ENCODE measurements around the gene TEX2.

Gene TEX2

DNA sequence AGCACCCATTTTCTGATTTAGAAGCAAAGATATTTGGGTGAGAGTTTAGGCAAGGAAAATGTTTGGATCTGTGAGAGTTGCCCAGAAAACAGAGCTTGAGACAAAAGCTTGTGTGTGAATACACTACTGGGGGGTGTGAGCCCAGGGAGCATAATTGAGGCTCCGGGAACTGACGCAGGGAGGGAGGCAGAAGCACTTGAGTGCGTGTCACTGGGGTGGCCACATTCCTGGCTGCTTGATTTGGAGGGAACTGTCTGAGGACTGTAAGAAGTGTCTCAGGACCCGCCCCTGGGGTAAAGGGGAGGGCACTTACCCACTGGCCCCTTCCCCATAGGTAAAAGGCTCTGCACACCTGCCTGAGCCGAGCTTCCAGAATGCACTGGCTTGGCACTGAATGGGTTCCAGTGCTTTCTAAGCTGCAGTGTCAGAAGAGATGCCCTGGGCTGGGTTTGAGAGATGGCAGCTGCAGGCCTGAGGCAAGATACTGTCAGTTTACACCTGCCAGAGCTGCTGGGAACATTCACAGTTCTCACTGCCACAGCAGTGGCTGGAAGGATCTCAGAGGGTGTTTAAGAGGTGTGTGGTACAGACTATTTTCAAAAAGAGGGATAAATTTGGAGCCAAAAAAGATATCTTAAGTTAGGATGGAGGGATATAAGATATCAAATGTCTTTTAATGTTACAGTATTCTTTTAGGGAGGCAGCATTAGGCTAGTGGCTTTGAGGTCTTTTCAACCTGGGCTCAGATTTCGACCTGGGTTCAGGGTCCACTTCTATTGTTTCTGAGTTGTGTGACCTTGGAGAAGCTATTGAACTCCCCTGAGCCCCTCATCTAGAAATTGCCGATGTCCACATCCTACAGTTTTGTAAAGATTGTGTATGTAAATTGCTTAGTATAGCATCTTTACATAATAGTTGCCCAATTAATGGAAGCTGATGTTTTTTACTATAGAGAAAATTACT lies 6.9 kb upstream of the TEX2 start:
- H3K14ac ChIP-seq (ENCODE audit: low read length) = no peak overlapping the region
- no peak overlapping the region for H2AK5ac ChIP-seq (ENCODE audit: low read depth, low read length)
- no peak overlapping the region for H2BK12ac ChIP-seq (ENCODE audit: low read length)
- H4K8ac ChIP-seq (ENCODE audit: low read depth, low read length) = no peak overlapping the region
- H3K4me3 ChIP-seq (ENCODE audit: low read length in 2 of 2) = no peak overlapping the region
- H3K9ac ChIP-seq (ENCODE audit: low read depth, low read length, poor library complexity) = no peak overlapping the region
- no peak overlapping the region for H3K4ac ChIP-seq (ENCODE audit: low read length)
- no peak overlapping the region for H2AFZ ChIP-seq (ENCODE audit: low read length)
- no peak overlapping the region for H3K23ac ChIP-seq (ENCODE audit: low read depth, low read length, poor library complexity)
- no peaks in the 10 kb centered on the region for H3K79me1 ChIP-seq (ENCODE audit: low read depth, low read length)
- H4K91ac ChIP-seq (ENCODE audit: low read depth, low read length, poor library complexity) = no peak overlapping the region
- no peak overlapping the region for H2BK5ac ChIP-seq (ENCODE audit: low read length)
- H2BK120ac ChIP-seq (ENCODE audit: low read depth, low read length) = no peak overlapping the region
- H3K4me2 ChIP-seq (ENCODE audit: insufficient read depth, low read length, poor library complexity, severe bottlenecking) = no peak overlapping the region
- H3K18ac ChIP-seq (ENCODE audit: low read length) = no peak overlapping the region
- WGBS, 2 donors (ENCODE audit: extremely low coverage in 2 of 2, insufficient read length in 2 of 2, insufficient replicate concordance in 1 of 2) = no CpG with 5 or more reads among the region's 7 CpGs
- H3K36me3 ChIP-seq (replicated peaks in 1 of 2; ENCODE audit: control insufficient read depth in 2 of 2, insufficient read depth in 2 of 2, low read length in 2 of 2) = no peaks in the 10 kb centered on the region
- H3K9me3 ChIP-seq (replicated peaks in 1 of 2; ENCODE audit: control insufficient read depth in 2 of 2, insufficient read depth in 1 of 2, low read depth in 1 of 2, low read length in 2 of 2) = peaks cover 4 to 5% of the 10 kb centered on the region in 2 donors
- H3K4me1 ChIP-seq (ENCODE audit: control insufficient read depth in 2 of 2, insufficient read depth in 1 of 2, low read depth in 1 of 2, low read length in 2 of 2) = peaks cover 2 to 10% of the 10 kb centered on the region in 2 donors
- peaks cover 0 to 7% (median 0%) of the 10 kb centered on the region in 3 experiments for H3K27me3 ChIP-seq (ENCODE audit: control insufficient read depth in 3 of 3, insufficient read depth in 3 of 3, low read depth in 1 of 3, low read length in 3 of 3)
- DNase-seq (ENCODE audit: low spot score) = no peak
- no peak overlapping the region for H2BK15ac ChIP-seq (ENCODE audit: low read length)
- no peak overlapping the region for H3K27ac ChIP-seq (replicated peaks; ENCODE audit: low read length)

GRCh38 chr17:64264891-64265290 lies 1.8 kb upstream of the TEX2 start:
- WGBS, 2 donors (ENCODE audit: extremely low coverage in 2 of 2, insufficient read length in 2 of 2, insufficient replicate concordance in 1 of 2) = no CpG with 5 or more reads among the region's 3 CpGs
- H3K36me3 ChIP-seq (replicated peaks in 1 of 2; ENCODE audit: control insufficient read depth in 2 of 2, insufficient read depth in 2 of 2, low read length in 2 of 2) = no peaks in the 10 kb centered on the region
- no peak overlapping the region for H3K14ac ChIP-seq (ENCODE audit: low read length)
- H2BK120ac ChIP-seq (ENCODE audit: low read depth, low read length) = no peak overlapping the region
- H3K27me3 ChIP-seq (ENCODE audit: control insufficient read depth in 3 of 3, insufficient read depth in 3 of 3, low read depth in 1 of 3, low read length in 3 of 3) = peaks cover 0 to 19% (median 3%) of the 10 kb centered on the region in 3 experiments
- peak overlapping the region; percentile 10 for H2BK12ac ChIP-seq (ENCODE audit: low read length)
- no peak overlapping the region for H3K23ac ChIP-seq (ENCODE audit: low read depth, low read length, poor library complexity)
- H3K4me3 ChIP-seq (ENCODE audit: low read length in 2 of 2) = no peak overlapping the region
- peak overlapping the region; percentile 89 for H2AFZ ChIP-seq (ENCODE audit: low read length)
- H3K9me3 ChIP-seq (replicated peaks in 1 of 2; ENCODE audit: control insufficient read depth in 2 of 2, insufficient read depth in 1 of 2, low read depth in 1 of 2, low read length in 2 of 2) = peaks cover 3 to 4% of the 10 kb centered on the region in 2 donors
- H4K91ac ChIP-seq (ENCODE audit: low read depth, low read length, poor library complexity) = no peak overlapping the region
- no peak overlapping the region for H3K4me2 ChIP-seq (ENCODE audit: insufficient read depth, low read length, poor library complexity, severe bottlenecking)
- no peak for DNase-seq (ENCODE audit: low spot score)
- H2AK5ac ChIP-seq (ENCODE audit: low read depth, low read length) = peak overlapping the region; percentile 40
- H2BK15ac ChIP-seq (ENCODE audit: low read length) = peak overlapping the region; percentile 82
- H3K79me1 ChIP-seq (ENCODE audit: low read depth, low read length) = no peaks in the 10 kb centered on the region
- no peak overlapping the region for H4K8ac ChIP-seq (ENCODE audit: low read depth, low read length)
- H3K9ac ChIP-seq (ENCODE audit: low read depth, low read length, poor library complexity) = no peak overlapping the region
- no peak overlapping the region for H3K4ac ChIP-seq (ENCODE audit: low read length)
- H3K27ac ChIP-seq (replicated peaks; ENCODE audit: low read length) = no peak overlapping the region
- H2BK5ac ChIP-seq (ENCODE audit: low read length) = no peak overlapping the region
- peaks cover 8 to 29% of the 10 kb centered on the region in 2 donors for H3K4me1 ChIP-seq (ENCODE audit: control insufficient read depth in 2 of 2, insufficient read depth in 1 of 2, low read depth in 1 of 2, low read length in 2 of 2)
- no peak overlapping the region for H3K18ac ChIP-seq (ENCODE audit: low read length)

DNA sequence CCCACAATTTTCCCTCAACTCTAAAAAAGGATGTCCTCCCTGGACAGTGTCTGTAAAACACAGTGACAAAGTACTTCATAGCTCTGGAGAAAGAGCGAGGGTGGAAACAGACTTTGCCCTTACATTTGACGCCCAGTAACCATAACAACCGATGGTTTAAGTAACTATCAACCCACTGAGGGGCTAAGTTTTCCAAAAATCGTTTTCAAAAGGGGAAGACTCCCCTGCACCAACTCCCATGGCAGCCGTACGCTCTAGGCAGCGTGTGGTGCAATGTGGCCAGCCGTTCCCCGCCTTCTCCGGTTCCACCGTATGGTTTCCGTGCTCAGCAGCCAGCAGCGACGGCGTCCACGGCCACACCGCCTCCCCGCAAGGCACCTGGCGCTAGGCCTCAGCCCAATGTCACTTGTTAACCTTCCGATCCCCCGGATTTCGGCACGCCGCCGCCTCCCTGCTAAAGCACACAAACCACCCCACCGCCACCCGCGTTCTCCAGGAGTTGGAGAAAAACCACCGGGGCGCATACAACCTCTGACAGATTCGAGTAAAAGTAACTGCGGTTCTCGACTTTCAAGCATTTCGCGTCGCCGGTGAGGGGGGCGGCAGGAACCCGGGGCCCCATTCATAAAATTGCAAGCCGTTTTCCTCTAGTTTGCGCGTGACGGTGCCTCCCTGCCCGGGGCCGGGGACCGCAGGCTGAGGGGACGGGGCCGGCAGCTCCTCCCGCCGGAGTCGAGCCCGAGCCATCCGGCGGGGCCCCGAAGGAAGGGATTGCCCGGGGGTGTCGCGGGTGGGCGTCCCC lies 661 bp downstream of the TEX2 start:
- no peak overlapping the region for H3K14ac ChIP-seq (ENCODE audit: low read length)
- H3K23ac ChIP-seq (ENCODE audit: low read depth, low read length, poor library complexity) = peak overlapping the region; percentile 39
- peak overlapping the region; percentile 92 for H3K4me2 ChIP-seq (ENCODE audit: insufficient read depth, low read length, poor library complexity, severe bottlenecking)
- H2BK15ac ChIP-seq (ENCODE audit: low read length) = no peak overlapping the region
- no peak overlapping the region for H3K4ac ChIP-seq (ENCODE audit: low read length)
- peaks cover 15 to 26% of the 10 kb centered on the region in 2 donors for H3K4me1 ChIP-seq (ENCODE audit: control insufficient read depth in 2 of 2, insufficient read depth in 1 of 2, low read depth in 1 of 2, low read length in 2 of 2)
- H4K91ac ChIP-seq (ENCODE audit: low read depth, low read length, poor library complexity) = no peak overlapping the region
- H3K79me1 ChIP-seq (ENCODE audit: low read depth, low read length) = no peaks in the 10 kb centered on the region
- no CpG with 5 or more reads among the region's 59 CpGs for WGBS, 2 donors (ENCODE audit: extremely low coverage in 2 of 2, insufficient read length in 2 of 2, insufficient replicate concordance in 1 of 2)
- DNase-seq (ENCODE audit: low spot score) = no peak
- H4K8ac ChIP-seq (ENCODE audit: low read depth, low read length) = no peak overlapping the region
- H2AFZ ChIP-seq (ENCODE audit: low read length) = peak overlapping the region; percentile 89
- no peak overlapping the region for H2BK120ac ChIP-seq (ENCODE audit: low read depth, low read length)
- H3K18ac ChIP-seq (ENCODE audit: low read length) = peak overlapping the region; percentile 83
- H3K9ac ChIP-seq (ENCODE audit: low read depth, low read length, poor library complexity) = peak overlapping the region; percentile 92
- H2BK5ac ChIP-seq (ENCODE audit: low read length) = no peak overlapping the region
- no peak overlapping the region for H2AK5ac ChIP-seq (ENCODE audit: low read depth, low read length)
- no peaks in the 10 kb centered on the region for H3K9me3 ChIP-seq (replicated peaks in 1 of 2; ENCODE audit: control insufficient read depth in 2 of 2, insufficient read depth in 1 of 2, low read depth in 1 of 2, low read length in 2 of 2)
- H3K27me3 ChIP-seq (ENCODE audit: control insufficient read depth in 3 of 3, insufficient read depth in 3 of 3, low read depth in 1 of 3, low read length in 3 of 3) = peaks cover 0 to 19% (median 0%) of the 10 kb centered on the region in 3 experiments
- H3K27ac ChIP-seq (replicated peaks; ENCODE audit: low read length) = no peak overlapping the region
- no peak overlapping the region for H2BK12ac ChIP-seq (ENCODE audit: low read length)
- peak overlapping the region; percentile 86 to 97 for H3K4me3 ChIP-seq (ENCODE audit: low read length in 2 of 2)
- H3K36me3 ChIP-seq (replicated peaks in 1 of 2; ENCODE audit: control insufficient read depth in 2 of 2, insufficient read depth in 2 of 2, low read length in 2 of 2) = no peaks in the 10 kb centered on the region

Measured in neuronal stem cell (in vitro differentiated cells).